Loucy (cell line): ENCODE results near the gene TRIM46.

Experiments used
- H2AFZ ChIP-seq: fragments of 200-600 bp; sonication (generic); 2 replicates; pipeline ENCODE4 v1.6.0; 2016; ENCODE audit warnings: antibody characterized with exemption, mild to moderate bottlenecking, low read length, moderate library complexity
- H3F3A ChIP-seq: fragments of 200-600 bp; 2 replicates; pipeline ENCODE4 v1.6.0; 2016; ENCODE audit warnings: antibody characterized with exemption, low read depth, mild to moderate bottlenecking
- H3K27me3 ChIP-seq: fragments of 200-600 bp; sonication (generic); 2 replicates; pipeline ENCODE4 v1.6.1; 2014; ENCODE audit warnings: low read length, mild to moderate bottlenecking; ENCODE audit not compliant: insufficient read depth, poor library complexity, severe bottlenecking
- H3K36me3 ChIP-seq: fragments of 200-600 bp; sonication (generic); 2 replicates; pipeline ENCODE4 v1.6.1; 2016; ENCODE audit warnings: low read length; ENCODE audit not compliant: insufficient read depth
- H3K4me1 ChIP-seq: fragments of 200-600 bp; sonication (generic); 2 replicates; pipeline ENCODE4 v1.5.1; 2014; ENCODE audit warnings: low read length, mild to moderate bottlenecking; ENCODE audit not compliant: insufficient read depth, poor library complexity, severe bottlenecking
- H3K4me2 ChIP-seq: fragments of 200-600 bp; sonication (generic); 2 replicates; pipeline ENCODE4 v1.6.0; 2014; ENCODE audit warnings: antibody characterized with exemption, low read length, low read depth, mild to moderate bottlenecking; ENCODE audit not compliant: poor library complexity, severe bottlenecking
- H3K4me3 ChIP-seq: fragments of 200-600 bp; sonication (generic); 2 replicates; pipeline ENCODE4 v1.5.1; 2014; ENCODE audit warnings: low read length, mild to moderate bottlenecking, mixed read lengths; ENCODE audit not compliant: poor library complexity, severe bottlenecking
- H3K79me2 ChIP-seq: fragments of 200-600 bp; sonication (generic); 2 replicates; pipeline ENCODE4 v1.6.1; 2014; ENCODE audit warnings: low read length; ENCODE audit not compliant: insufficient read depth
- H3K9ac ChIP-seq: fragments of 200-600 bp; sonication (generic); 2 replicates; pipeline ENCODE4 v1.6.0; 2014; ENCODE audit warnings: mild to moderate bottlenecking, low read depth, low read length, moderate library complexity; ENCODE audit not compliant: poor library complexity, severe bottlenecking
- H3K9me2 ChIP-seq: fragments of 200-600 bp; sonication (generic); replicated peaks from 2 replicates; pipeline ENCODE4 v1.6.1; 2016; ENCODE audit warnings: low read depth, low read length, mixed read lengths
- H3K9me3 ChIP-seq: fragments of 200-600 bp; sonication (generic); 2 replicates; pipeline ENCODE4 v1.6.1; 2014; ENCODE audit warnings: mild to moderate bottlenecking, antibody characterized with exemption, low read length, low read depth; ENCODE audit not compliant: insufficient read depth
- H4K20me1 ChIP-seq: fragments of 200-600 bp; sonication (generic); 2 replicates; pipeline ENCODE4 v1.6.0; 2014; ENCODE audit warnings: antibody characterized with exemption, low read length, mild to moderate bottlenecking; ENCODE audit not compliant: insufficient read depth, poor library complexity, severe bottlenecking
- EZH2phosphoT487 ChIP-seq: fragments of 200-600 bp; IDR thresholded peaks from 2 replicates; pipeline ENCODE4 v1.6.1; 2018; ENCODE audit warnings: antibody characterized with exemption, mild to moderate bottlenecking, moderate library complexity, borderline replicate concordance
- TF ChIP-seq, protein P1 (sequence below): fragments of 200-600 bp; sonication (generic); conservative IDR thresholded peaks from 2 replicates; pipeline ENCODE4 v1.5.1; 2014; ENCODE audit warnings: mild to moderate bottlenecking, antibody characterized with exemption, low read length

Gene TRIM46

DNA sequence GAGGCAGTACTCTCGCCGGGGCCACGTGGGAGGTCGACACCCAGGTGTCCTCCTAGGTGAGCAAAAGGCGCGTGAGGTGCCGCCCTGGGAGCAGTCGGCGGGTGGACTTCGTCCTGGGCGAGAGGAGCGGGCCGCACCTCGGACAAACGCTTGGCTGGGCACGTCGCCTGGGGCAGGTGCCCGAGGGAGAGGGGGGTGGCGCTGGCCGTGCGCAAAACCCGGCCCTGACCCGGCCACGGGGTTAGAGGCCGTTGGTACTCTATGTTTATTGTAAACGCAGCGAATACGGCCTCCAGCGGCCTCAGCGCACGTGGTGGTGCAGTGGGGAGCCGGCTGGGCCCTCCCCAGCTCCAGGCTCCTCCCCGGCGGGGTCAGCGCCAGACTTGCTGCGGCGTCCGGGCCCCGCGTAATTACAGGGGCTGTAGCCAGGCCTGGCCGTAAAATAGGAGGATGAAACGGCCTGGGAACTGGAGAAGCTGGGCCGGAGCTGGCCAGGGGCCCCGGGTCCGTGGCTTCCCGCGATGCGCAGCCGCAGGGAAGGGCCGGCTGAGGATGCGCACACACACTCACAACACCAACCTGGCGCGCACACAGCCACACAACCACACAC is 47.6 kb upstream of the TRIM46 start:
- Histone ChIP-seq H3F3A (no peaks in the 10 kb centered on the region), H3K4me1 (peaks cover 25% of the 10 kb centered on the region), H4K20me1 (no peaks in the 10 kb centered on the region), H3K79me2 (no peaks in the 10 kb centered on the region), H3K9me3 (no peaks in the 10 kb centered on the region), H3K9ac (no peak overlapping the region), H2AFZ (no peak overlapping the region), H3K27me3 (peaks cover 19% of the 10 kb centered on the region), H3K4me3 (no peak overlapping the region), H3K9me2 (no peaks in the 10 kb centered on the region), H3K36me3 (no peaks in the 10 kb centered on the region), H3K4me2 (no peak overlapping the region)
- TF ChIP-seq, protein P1, sequence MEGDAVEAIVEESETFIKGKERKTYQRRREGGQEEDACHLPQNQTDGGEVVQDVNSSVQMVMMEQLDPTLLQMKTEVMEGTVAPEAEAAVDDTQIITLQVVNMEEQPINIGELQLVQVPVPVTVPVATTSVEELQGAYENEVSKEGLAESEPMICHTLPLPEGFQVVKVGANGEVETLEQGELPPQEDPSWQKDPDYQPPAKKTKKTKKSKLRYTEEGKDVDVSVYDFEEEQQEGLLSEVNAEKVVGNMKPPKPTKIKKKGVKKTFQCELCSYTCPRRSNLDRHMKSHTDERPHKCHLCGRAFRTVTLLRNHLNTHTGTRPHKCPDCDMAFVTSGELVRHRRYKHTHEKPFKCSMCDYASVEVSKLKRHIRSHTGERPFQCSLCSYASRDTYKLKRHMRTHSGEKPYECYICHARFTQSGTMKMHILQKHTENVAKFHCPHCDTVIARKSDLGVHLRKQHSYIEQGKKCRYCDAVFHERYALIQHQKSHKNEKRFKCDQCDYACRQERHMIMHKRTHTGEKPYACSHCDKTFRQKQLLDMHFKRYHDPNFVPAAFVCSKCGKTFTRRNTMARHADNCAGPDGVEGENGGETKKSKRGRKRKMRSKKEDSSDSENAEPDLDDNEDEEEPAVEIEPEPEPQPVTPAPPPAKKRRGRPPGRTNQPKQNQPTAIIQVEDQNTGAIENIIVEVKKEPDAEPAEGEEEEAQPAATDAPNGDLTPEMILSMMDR: no peak
- no peak for TF ChIP-seq EZH2phosphoT487

DNA sequence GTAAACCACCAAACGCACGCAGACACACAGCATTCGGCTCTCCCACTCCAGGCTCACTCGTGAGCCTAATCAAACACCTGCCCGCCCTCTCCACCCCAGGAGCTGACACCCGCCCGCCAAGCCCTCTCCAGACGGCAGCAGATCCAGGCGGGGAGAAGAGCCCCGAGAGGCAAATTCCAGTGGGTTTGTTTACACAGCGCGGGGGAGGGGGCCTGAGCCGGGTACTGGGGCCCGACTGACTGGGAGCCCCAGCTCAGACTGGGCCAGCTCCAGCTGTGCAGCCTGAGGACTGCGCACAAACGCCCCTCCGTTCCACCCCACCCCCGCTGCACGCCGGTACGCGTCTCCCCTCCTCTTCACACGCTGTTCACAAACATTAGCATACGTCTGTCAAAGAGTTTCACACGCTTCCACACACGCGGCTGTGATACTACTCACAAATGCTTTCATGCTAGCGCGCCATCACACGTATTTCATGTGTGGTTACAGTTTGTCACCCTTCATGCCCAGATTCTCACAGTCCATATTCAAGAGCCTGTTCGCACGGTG is 47.0 kb upstream of the TRIM46 start:
- no peaks in the 10 kb centered on the region for H3F3A ChIP-seq
- H3K36me3 ChIP-seq: no peaks in the 10 kb centered on the region
- H4K20me1 ChIP-seq: no peaks in the 10 kb centered on the region
- H3K9me2 ChIP-seq: no peaks in the 10 kb centered on the region
- peak overlapping the region; percentile 71; the same call in 1 of the 2 replicates for H2AFZ ChIP-seq
- H3K4me3 ChIP-seq: peak overlapping the region; percentile 67
- H3K27me3 ChIP-seq: peaks cover 19% of the 10 kb centered on the region
- H3K9ac ChIP-seq: no peak overlapping the region
- H3K9me3 ChIP-seq: no peaks in the 10 kb centered on the region
- TF ChIP-seq EZH2phosphoT487: no peak
- TF ChIP-seq, protein P1: no peak
- H3K4me2 ChIP-seq: peak overlapping the region; percentile 74
- H3K4me1 ChIP-seq: peaks cover 25% of the 10 kb centered on the region
- H3K79me2 ChIP-seq: no peaks in the 10 kb centered on the region

DNA sequence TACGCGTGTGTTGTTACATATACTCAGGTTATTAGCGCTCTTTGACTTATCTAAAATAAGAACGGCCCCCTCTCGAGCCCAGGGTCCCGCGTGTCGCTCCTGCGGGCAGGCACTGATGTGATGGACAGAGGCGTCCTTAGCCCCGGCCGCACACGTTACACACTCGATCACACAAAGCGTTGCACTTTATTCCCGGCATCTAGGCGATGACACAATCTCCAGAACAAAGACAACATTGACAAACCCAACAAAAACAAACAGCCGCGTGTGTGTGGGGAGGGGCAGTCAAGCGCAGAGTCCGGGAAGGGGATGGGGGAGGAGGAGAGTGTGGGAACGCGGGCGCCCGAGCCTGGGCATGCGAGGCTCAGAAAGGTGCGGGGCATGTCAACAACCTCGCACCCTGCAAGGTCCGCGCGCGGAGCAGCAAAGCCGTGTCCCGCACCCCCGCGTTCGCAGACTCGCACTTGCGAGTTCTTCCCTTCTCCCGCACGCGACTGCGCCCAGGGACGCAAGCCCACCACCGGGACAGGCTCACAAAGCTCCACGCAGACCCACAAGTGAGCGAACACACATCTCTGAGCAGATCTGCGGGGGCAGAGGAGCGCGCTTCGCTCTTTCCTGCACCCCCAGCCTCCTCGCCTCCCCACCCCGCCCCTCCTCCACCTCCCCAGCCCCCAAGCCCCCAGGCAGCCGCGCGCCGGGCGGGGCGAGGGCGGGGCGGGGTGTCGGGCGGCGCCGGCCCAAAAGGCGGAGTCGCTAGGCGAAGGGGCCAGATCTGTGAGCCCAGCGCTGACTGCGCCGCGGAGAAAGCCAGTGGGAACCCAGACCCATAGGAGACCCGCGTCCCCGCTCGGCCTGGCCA is 46.3 kb upstream of the TRIM46 start, which contains the start of gene EFNA1:
Gene EFNA1, plus strand, starts transcription at position 772 of the 862 bp plus-strand sequence. CDS start 102 bp downstream, outside the sequence.
- peak within 1 kb of the TSS; percentile 74 for H3K4me2 ChIP-seq
- H2AFZ ChIP-seq: peak within 1 kb of the TSS; percentile 71
- no peaks in the 10 kb centered on the region for H3K79me2 ChIP-seq
- peak within 1 kb of the TSS; percentile 47 for H3K9ac ChIP-seq
- peaks cover 25% of the 10 kb centered on the region for H3K4me1 ChIP-seq
- no peaks in the 10 kb centered on the region for H3K9me2 ChIP-seq
- H3F3A ChIP-seq: no peaks in the 10 kb centered on the region
- H3K36me3 ChIP-seq: no peaks in the 10 kb centered on the region
- no peaks in the 10 kb centered on the region for H3K9me3 ChIP-seq
- H4K20me1 ChIP-seq: no peaks in the 10 kb centered on the region
- peaks cover 19% of the 10 kb centered on the region for H3K27me3 ChIP-seq
- H3K4me3 ChIP-seq: peak within 1 kb of the TSS; percentile 67
- no peak for TF ChIP-seq EZH2phosphoT487
- TF ChIP-seq, protein P1: no peak
